ENCODE results near the gene ARIH2.

Gene ARIH2

DNA sequence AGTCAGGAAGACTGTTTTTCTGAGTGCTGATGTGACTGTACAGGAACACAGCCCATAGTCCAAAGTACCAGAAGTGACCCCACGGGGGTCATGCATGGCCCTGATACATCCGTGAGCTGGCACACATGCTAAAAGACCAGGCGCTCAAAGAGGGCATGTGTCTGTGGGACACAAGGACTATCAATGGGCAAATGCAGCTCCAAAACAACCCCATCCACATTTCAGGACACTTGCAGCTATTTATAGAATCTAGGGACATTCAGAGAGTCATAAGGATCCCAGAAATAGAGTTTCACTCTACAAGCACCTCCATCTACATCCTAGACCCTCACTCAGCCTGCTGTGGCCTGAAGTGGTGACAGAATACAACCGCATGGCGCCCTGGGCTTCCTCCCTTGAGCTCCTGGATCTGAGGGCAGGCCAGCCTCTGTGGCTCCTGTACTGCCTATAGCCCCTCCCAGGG is 37.0 kb upstream of the ARIH2 start:
- DNase-seq: no peak
- Mint-ChIP-seq H3K4me1 (peaks cover 9% of the 10 kb centered on the region), H3K36me3 (ENCODE audit: low read depth) (no peaks in the 10 kb centered on the region), H3K27me3 (ENCODE audit: low read depth, poor library complexity) (peaks cover 4% of the 10 kb centered on the region), H3K27ac (no peak overlapping the region), H3K9me3 (no peaks in the 10 kb centered on the region), H3K4me3 (no peak overlapping the region)
- TF ChIP-seq, protein P1, sequence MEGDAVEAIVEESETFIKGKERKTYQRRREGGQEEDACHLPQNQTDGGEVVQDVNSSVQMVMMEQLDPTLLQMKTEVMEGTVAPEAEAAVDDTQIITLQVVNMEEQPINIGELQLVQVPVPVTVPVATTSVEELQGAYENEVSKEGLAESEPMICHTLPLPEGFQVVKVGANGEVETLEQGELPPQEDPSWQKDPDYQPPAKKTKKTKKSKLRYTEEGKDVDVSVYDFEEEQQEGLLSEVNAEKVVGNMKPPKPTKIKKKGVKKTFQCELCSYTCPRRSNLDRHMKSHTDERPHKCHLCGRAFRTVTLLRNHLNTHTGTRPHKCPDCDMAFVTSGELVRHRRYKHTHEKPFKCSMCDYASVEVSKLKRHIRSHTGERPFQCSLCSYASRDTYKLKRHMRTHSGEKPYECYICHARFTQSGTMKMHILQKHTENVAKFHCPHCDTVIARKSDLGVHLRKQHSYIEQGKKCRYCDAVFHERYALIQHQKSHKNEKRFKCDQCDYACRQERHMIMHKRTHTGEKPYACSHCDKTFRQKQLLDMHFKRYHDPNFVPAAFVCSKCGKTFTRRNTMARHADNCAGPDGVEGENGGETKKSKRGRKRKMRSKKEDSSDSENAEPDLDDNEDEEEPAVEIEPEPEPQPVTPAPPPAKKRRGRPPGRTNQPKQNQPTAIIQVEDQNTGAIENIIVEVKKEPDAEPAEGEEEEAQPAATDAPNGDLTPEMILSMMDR (IDR thresholded peaks at IDR 0.05): no peak

GRCh38 chr3:48885753-48886152 is 32.9 kb upstream of the ARIH2 start:
- H3K27me3 Mint-ChIP-seq (ENCODE audit: low read depth, poor library complexity): no peaks in the 10 kb centered on the region
- TF ChIP-seq, protein P1 (IDR thresholded peaks at IDR 0.05): no peak
- no peak overlapping the region for H3K4me3 Mint-ChIP-seq
- no peaks in the 10 kb centered on the region for H3K36me3 Mint-ChIP-seq (ENCODE audit: low read depth)
- DNase-seq: no peak
- no peaks in the 10 kb centered on the region for H3K9me3 Mint-ChIP-seq
- no peak overlapping the region for H3K27ac Mint-ChIP-seq
- H3K4me1 Mint-ChIP-seq: peaks cover 11% of the 10 kb centered on the region

GRCh38 chr3:48891606-48892005 is 27.0 kb upstream of the ARIH2 start:
- DNase-seq: no peak
- H3K4me1 Mint-ChIP-seq: peaks cover 21% of the 10 kb centered on the region
- no peaks in the 10 kb centered on the region for H3K9me3 Mint-ChIP-seq
- H3K27ac Mint-ChIP-seq: no peak overlapping the region
- H3K36me3 Mint-ChIP-seq (ENCODE audit: low read depth): peaks cover 5% of the 10 kb centered on the region
- H3K27me3 Mint-ChIP-seq (ENCODE audit: low read depth, poor library complexity): no peaks in the 10 kb centered on the region
- no peak overlapping the region for H3K4me3 Mint-ChIP-seq
- TF ChIP-seq, protein P1 (IDR thresholded peaks at IDR 0.05): no peak

DNA sequence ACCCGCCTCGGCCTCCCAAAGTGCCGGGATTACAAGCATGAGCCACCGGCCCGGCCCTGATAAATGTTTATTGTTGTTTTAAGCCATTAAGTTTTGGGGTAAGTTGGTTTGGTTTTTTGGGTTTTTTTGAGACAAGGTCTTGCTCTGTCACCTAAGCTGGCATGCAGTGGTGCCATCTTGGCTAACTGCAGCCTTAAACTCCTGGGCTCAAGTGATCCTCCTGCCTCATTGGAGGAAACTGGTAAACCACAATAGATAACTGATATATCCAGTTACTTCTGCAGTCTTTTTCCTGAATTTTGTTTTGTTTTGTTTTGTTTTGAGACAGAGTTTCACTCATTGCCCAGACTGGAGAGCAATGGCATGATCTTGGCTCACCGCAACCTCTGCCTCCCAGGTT is 24.1 kb upstream of the ARIH2 start:
- no peak for DNase-seq
- peaks cover 49% of the 10 kb centered on the region for H3K4me1 Mint-ChIP-seq
- H3K4me3 Mint-ChIP-seq: no peak overlapping the region
- H3K9me3 Mint-ChIP-seq: no peaks in the 10 kb centered on the region
- peaks cover 5% of the 10 kb centered on the region for H3K36me3 Mint-ChIP-seq (ENCODE audit: low read depth)
- no peak overlapping the region for H3K27ac Mint-ChIP-seq
- no peaks in the 10 kb centered on the region for H3K27me3 Mint-ChIP-seq (ENCODE audit: low read depth, poor library complexity)
- TF ChIP-seq, protein P1 (IDR thresholded peaks at IDR 0.05): no peak

DNA sequence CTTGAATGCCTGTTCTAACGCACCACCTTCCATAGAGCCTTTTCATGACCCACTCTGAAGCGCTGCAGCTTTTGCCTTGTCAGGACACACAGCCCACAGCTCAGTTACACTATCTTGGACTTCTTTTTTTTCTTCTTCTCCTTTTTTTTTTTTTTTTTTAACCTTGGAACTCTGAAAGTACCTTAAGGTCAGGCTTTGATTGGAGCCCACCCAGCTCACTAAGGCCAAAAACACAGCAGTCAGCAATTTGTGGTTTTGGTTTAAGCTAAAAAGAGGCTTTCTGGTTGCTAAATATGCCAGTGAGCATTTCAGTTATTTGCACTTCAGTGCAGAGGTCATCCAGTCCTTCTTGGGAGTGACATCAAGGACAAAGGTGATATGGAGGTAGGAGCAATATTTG is 21.7 kb upstream of the ARIH2 start:
- H3K27ac Mint-ChIP-seq: no peak overlapping the region
- TF ChIP-seq, protein P1 (IDR thresholded peaks at IDR 0.05): no peak
- H3K27me3 Mint-ChIP-seq (ENCODE audit: low read depth, poor library complexity): no peaks in the 10 kb centered on the region
- no peaks in the 10 kb centered on the region for H3K36me3 Mint-ChIP-seq (ENCODE audit: low read depth)
- DNase-seq: no peak
- H3K4me1 Mint-ChIP-seq: peaks cover 33% of the 10 kb centered on the region
- no peak overlapping the region for H3K4me3 Mint-ChIP-seq
- no peaks in the 10 kb centered on the region for H3K9me3 Mint-ChIP-seq
